Hematopoietic multipotent progenitor cell treated with erythropoietin and hydrocortisone succinate and interleukin-3 and kit ligand, for 6 days (in vitro differentiated cells): Measurements from ENCODE around the gene CPT2.
A peak's percentile ranks its signal among the peaks of the same experiment; 100 is the strongest.

Source experiments
- DNase-seq: peaks from one replicate; pipeline ENCODE4 v3.0.0-alpha.2; 2015

CPT2 gene

DNA sequence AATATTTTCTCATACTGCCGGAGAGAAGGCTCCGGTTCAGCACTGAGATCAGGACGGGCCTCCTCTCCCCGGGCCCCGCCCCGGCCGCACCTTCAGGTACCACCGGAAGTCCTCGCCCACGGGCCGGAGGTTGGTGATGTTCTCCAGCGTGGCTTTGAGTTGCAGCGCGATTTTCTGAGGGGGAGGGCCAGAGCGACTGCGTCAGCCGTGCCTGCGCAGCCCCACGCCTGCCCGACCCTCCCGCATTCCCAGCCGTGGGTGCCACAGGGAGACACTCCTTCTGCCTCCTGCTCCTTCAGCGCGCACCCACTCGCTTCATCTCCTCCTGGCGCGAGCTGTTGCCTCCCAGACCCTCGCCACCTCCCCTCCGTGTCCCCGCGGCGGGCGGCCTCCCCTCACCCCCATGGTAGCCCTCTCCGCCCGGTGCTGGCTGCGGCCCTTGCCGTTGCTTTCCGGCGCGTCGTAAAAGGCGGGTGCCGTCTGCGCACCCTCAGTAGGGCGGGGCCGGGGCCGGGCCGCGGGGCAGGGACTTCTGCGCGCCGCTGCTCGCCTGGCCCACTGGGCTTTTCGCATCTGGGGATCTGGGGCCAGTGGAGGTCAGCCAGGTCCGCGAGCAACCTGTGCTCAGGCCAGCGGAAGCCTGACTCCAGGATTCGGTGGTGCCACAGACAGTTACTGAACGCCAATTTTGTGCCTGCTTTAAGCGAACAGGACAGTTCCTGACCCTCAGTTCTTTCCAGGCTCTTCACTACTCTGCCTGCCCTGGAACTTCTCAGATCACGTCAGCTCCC is 23.7 kb downstream of the CPT2 start, which contains the start of gene CZIB:
Gene CZIB, minus strand, starts transcription at position 464 of the 791 bp plus-strand sequence. Its CDS starts 59 bp downstream, at position 405.
- peak; percentile 95 for DNase-seq

DNA sequence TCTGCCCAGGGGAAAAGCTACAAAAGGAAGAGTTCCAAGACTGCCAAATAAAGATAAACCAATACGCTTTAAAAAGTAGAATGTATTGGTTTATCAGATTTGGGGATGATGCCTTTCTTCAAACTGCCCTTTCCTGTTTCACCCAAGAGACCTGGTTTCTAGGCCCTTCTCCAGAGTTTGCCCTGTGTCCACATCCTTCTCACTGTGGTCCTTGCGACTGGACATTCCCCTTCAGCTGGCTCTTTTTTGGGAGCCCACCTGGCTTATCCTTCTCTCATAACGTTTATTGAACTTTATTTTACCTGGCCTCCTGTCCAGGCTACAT is 24.3 kb downstream of the CPT2 start:
- DNase-seq = no peak

DNA sequence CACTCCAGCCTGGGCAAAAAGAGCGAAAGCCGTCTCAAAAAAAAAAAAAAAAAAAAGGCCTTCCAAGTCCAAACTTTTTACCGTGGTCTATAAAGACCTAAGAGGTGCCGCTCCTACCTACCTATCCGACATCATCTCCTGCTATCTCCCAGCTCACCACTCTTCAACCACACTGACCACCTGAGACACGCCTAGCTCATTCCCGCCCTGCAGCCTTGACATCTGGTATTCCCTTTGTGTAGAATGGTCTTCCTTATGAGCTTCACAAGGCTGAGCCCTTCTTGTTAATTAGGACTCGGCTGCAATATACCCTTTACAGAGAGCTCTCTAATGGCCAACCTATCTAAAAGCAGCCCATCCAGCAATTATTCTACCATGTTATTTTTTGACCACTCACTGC is 41.0 kb downstream of the CPT2 start:
- DNase-seq = peak; percentile 15

DNA sequence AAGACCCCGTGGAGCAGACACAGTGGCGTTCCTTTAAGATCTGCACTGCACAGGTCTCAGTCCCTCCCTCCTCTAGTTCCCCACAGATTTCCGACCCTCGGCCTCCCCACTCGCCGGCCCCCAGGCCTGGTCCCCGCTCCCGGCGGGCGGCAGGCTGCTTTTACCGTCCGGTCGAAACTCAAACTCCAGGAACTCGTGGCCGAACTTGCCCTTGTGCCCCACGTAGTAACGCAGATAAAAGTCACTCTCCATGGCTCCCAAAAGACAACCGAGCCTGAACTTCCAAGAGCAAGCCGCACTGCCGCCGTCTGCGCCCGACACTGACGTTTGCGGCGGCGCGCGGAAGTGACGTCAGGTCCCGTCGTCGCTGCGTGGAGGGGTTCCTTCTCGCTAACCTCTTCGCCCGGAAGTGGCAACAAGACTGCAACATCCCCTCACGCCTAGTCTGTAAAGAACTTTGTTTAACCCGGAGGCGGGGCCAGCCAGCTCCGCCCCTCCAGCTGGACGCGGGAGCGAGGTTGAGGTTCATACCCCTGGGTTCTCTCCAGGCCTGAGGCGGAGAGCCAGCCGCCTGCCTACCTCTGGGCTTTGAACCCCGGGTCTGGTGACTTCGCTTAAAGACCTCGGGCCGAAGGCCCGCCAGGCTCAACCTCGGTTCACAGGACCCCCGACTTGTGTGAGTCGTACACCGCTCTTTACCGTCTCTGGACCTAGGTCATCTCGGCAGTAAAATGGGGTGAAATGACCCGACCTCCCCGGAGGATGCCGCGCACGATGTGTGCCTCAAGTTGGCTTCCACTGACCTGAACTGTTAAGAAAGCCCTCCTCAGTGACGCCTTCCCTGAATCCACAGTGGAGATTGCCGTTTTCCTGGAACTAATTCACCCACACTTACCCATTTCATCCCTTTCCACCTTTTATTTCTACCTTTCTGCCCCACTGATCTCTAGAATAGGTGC is 41.9 kb downstream of the CPT2 start, which contains the start of gene MAGOH:
Gene MAGOH, minus strand, starts transcription at position 322 of the 959 bp plus-strand sequence. Its CDS starts 70 bp downstream, at position 252.
- DNase-seq = peak; percentile 98

DNA sequence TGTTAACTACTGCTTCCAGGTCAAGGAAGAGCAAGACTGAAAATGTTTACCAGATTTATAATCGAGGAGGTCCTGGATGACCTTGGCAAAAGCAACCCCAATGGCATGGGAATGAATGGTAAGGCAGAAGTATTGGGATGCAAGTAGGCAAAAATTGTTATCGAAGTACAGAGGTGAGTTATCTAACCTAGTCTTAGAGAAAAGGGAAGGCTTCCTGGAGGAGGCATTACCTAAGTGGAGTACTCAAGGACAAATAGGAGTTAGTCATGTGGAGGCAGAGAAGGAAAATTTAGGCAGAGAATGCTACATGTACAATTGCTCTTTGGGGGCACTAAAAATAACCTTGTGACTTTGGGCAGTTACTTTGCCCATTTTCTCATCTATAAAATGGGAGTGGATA is 45.2 kb downstream of the CPT2 start:
- no peak for DNase-seq

DNA sequence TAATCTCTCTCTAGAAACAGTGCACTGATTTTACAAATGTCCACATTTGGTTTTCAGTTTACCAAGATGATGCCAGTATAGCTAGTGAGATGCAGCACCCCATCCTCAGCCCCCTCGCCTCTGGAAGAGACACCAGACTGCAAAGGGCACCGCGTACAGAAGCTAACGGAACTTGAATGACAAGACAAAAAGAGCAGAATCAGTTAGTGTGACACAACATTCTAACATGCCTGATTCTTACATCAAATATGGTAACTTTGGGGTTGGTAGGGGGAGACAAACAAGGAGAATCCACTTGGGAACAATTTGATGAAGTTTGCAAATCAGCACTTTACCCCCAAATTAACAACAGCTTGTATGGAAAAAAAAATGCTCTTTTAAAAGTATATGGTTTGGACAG is 45.8 kb downstream of the CPT2 start:
- DNase-seq = no peak

DNA sequence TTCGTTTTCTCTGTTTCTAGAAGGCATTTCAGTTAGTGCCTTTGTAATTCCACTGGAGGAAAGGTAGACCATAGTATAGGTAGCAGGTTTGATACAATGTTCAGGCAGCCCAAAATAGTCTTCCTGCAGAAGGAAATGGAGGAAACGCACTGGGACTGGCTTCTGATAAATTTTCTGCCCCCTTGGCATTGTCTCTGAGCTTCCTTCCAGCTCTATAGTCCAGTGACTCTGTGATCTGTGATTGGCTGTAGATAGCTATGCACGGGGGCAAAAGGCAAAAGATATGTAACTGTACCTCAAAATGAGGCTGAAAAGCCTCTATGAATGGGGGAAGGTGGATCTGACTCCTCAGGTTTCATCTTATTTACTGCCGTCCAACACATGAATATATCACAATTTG is 47.5 kb downstream of the CPT2 start:
- no peak for DNase-seq

DNA sequence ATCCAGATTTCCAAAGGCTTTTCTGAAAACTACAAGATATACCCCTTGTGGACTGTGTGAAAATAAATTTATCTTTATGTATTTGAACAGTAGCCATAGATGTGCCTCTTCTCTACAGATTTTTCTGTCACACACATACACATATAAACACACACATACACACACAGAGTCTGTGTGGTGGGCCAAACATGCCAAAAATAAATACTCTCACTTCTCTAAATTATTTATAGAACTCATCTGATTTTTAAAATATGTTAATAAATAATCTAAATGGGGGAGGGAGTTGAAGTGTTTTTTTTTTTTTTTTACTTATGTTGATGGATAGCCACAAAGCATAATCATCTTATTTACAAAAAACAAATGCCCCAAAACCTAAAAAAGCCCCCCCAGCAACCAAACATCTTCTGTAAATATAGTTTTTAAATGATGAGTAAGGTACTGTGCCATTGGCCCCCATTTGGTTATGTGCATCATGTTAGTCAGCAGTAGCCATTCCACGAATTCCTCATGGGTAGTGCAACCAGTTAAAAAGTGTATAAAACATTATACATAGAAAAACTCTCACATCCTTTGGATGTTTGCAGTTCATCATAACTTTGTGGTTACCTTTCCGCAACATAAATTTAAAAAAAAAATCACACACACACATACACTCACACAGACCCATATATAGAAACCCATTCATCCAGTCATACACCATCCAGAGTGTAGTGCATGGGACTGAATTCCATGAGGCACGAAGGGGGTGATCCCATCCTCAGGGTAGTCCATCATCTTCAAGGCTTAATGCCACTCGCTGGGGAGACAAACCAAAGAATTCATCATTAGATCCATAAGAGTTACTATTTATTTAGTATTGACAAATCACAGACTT is 49.9 kb downstream of the CPT2 start:
- no peak for DNase-seq

DNA sequence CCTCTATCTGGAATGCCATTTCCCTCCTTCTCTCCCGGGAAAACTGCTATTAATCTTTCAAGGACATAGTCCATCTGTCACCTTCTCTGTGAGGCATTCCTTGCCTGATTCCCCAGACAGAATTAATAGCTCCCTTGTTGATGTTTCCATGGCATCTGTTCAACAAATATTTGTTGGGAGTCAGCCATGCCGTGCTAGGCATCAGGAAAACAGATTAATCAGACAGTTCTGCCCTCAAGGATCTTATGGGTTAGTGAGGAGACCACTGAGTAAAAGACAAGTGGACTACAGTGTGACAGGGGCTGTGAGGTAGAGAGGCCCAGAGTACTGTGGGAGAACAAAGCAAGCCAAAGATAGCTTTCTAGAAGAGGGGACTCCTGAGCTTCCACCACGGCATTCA is 53.1 kb downstream of the CPT2 start:
- no peak for DNase-seq

DNA sequence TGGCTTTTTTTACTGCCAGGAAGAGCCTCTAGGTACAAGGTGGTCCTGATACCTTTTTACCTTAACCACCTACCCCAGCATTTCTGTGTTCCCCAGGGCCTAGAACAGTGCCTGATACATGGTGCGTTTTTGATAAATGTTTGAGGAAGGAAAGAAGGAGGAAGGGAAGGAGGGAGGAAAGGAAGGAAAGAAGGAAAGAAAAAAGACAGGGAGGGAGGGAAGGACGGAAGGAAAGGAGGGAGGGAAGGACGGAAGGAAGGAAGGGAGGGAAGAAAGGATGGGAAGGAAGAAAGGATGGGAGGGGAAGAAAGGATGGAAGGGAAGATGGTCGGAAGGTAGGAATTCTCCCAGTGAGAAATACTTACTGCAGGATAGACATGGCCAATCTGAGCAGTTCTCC is 53.7 kb downstream of the CPT2 start:
- no peak for DNase-seq

DNA sequence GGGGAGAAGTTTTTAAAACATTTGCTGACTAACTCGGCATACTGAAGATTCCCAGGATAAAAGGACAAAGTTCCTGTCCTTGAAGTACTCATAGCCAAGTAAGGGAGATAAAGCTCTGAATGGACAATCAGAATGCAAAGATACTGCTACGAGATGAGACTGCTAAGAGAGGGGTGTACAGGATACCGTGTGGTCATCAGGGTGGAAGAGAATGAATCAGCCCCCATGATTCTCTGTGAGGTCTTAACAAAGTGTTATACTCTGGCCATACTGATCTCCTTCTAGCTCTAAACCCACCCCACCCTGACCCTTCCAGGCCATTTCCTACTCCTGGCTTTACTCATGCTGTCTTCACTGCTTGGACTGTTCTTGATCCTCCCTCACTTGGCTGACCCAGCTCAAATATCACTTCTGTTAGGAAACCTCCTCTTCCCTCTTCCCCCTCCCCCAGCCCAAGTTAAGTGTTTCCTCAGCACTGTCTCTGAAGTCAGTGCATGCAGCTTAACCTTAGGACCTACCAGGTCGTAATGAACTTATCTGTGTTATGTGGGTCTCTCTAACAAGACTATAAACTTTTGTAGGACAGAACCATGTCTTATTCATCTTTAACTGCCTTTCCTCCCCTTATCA is 57.5 kb downstream of the CPT2 start:
- DNase-seq = no peak

DNA sequence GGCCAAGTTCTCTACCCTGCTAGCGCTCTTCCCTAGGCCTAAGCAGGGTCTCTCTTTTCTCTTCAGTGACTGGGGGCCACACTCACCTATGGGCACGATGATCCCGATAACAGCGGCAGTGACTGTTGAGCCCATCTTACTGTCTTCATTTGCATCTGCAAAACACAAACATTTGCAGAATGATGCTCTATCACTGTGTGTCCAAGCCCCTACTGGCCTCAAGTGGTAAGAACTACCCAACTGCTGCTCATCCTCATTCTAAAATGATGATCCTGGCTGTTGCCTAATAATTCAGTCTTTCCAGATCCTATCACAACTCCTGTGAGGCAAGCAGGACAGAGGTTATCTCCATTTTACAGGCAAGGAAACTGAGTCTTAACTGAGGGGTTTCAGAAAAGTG is 58.4 kb downstream of the CPT2 start:
- DNase-seq = no peak

DNA sequence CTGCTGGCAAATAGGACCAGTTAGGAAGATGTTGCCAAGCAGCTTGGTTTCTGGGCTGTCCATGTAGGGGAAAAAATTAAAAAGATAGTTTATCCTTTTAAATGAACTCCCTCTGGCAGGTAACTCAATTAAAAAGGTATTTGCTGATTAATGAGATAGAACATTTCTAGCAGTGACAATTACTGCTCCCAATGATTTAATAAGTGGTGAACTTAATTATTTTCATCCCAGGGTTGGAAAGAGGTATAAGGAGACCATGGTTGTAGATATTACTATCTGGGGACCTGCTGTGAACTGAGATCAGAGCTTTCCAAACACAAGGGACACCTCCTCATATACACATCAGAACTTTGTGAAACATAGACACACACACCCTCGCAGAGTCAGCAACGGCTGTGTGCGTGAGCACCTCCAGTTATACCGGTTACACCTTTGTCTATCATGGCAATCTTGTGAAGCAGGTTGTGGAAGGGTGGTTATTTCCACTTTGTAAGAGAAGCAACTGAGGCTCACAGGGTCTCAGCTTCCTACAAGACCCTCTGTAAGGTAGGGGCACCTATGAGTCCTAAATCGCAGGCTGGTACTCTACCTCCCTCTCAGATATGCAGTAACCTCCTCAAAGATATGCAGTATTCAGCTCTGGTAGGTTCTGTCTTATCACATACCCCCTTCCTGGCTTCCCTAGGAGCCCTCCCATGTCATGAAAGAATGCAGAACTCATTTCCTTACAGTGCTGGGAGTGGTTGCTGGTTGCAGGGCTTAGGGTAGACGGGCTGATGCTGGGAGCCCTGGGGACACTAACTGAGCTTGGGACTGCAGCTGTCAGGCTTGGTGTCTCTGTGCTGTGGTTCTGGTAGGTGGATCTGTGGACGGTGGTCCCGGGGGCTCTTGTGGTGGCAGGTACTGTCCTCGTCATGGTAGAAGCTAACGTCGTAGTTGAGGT is 60.2 kb downstream of the CPT2 start:
- DNase-seq = no peak

DNA sequence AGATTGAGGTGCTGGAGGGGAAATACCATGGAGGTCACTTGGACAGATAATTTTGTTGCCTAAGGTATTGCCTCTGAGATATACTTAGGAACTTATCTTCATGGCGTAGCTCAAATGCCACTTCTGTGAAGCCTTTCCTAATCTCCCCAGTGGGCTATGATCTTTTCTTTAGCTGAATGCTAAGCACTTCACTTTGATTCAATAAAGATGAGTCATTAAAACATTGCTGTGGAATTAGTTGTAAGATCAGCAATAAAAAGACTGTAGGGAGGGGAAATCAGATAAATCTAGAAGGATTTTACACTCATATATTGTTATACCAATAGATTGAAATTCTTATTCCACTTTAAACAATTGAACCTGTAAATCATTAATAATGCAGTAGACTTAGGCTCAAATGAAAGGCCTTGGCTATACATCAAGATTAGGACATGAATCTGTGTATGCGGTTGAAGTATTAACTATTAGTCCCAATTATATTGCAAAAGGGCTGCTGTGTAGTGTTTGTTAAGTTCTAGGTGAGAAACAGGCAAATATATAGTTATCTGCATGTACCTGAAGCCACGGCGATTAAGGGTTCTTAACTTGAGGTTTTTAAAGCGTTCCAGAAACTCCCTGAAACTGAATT is 60.9 kb downstream of the CPT2 start:
- DNase-seq = no peak

DNA sequence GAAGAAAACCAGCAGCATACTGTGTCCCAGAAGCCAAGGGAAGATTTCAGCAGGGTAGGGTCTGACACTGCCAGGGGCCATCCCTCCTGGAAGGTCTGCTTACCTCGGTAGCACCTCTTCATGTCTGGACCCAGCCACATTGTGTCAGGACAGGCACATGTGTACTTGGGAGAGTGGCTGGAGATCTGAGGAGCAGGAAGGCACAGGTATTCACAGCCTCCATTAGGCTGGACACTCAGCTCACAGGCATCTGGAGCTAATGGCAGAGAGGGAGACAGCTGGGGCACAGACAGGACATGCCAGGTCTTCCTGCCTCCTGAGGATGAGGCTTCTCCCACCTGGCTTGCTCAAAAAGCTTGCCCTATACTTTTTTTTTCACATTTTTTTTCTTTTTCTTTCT is 61.6 kb downstream of the CPT2 start:
- DNase-seq = no peak

DNA sequence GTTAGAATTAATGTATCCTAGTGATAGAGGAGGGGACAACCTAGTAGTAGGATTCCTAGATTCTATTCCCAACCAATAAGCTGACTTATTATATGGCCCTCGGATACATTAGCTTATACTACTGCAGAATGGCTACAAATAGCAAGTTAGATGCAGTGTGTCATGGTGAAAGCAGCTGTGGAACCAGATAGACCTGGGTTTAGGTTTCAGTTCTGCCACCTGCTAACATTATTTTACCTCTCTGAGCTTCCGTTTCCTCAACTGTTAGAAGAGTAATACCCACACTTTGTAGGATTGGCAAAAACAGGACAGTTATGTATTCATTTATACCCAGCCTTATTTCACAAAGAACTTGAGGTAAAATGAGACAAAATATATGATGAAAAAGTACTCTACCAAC is 63.3 kb downstream of the CPT2 start:
- DNase-seq = no peak

DNA sequence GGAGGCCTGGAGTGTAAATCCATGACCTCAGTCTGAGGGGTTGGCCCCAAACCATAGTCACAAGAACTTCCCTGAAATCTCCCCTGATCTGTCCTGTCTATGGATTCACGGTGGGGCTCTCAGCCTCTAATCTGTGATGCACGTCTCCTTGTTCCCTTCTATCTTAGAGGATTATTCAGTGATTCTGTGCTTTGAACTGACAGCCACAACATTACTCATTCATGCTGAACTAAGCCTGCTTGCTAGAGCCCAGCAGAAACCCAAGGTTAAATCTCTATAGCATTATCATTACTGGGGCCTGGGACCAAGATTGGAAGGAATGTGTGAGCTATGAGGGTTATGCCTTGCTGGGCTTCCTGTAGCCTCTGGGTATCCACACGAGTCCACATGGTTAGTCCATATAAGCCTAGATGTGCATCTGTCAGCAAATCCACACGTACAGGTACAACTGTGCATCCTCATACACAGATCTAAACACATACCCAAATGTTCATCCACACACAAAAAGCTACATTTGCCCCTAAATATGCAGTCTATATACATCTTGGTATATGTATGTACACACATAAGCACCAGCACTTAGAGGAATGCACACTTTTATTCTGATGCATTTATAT is 64.1 kb downstream of the CPT2 start:
- DNase-seq = no peak

DNA sequence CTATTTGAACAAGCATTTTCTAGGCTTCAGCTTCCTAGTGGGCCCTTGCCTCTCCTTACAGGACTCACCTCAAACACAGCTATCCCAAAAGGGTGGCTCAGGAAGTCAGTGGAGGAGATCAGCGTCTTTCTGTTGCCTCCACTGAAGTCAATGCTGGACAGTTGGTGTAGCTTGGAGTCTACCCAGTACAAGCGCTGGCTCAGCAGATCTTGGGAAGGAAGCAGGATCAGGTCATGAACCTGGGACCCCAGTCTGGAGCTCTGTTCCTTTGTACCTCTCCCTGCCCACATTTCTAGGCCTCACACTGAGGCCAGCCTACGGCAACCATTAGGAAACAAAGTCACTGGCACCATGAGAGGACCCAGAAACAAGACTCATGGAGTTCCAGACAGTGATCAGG is 65.4 kb downstream of the CPT2 start:
- DNase-seq = no peak
